ENCODE results near the gene PHLDB3.
A peak's percentile ranks its signal among the peaks of the same experiment; 100 is the strongest.
"Not testable (repeated sequence)": the region's sequence is repeated elsewhere in the genome, so short reads cannot be mapped to it uniquely, and the experiment has no call there.

Gene PHLDB3

DNA sequence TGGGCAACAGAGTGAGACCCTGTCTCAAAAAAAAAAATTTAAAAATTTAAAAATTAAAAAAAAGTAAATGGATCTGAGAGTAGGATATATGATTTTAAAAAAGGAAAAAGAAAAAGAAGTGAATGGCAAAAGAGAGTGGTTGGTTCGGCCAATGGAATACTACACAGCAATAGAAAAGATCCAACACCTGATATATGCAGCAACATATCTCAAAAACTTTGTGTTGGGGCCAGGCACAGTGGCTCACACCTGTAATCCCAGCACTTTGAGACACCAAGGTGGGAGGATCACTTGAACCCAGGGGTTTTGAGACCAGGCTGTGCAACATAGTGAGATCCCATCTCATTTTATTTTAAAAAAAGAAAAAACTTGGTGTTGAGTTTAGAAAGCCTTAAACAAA is 37.8 kb downstream of the PHLDB3 start:
- DNase-seq: no peak

- DNase-seq: peak; percentile 11
Measured at GRCh38 chr19:43465468-43466120, 39.0 kb downstream of the PHLDB3 start, which contains the start of gene LYPD3. Gene LYPD3, minus strand, starts transcription at chr19:43465608. Its CDS starts 37 bp downstream, at chr19:43465571.

DNA sequence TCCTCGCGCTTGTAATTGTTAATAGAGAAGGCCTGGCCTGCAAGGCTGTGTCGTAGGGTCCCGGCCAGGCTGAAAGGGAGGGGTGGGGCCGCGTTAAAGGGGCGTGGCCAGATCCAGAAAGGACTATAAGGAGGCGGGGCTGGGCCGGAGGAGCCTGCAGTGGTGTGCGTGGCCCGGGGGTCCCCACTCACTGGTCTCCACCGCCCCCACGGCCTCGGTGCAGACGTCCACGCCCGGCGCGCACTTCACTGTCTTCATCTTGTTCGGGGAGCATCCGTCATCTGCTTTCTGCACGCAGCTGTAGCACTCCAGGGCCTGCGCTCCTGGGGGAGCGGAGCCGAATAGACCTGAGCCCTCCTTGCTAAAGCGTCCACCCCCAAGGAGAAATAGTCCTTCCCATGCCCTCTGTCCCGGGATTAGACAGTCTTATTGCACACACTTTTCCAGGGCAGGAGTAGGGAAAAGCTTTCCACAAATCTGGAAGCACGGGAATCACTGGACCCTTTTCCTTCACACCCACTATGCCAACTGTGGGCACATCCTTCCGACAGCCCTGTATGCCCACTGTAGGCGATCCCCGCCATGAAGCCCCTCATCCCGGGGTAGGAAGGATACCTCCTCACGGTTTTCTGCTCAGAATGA is 40.3 kb downstream of the PHLDB3 start:
- DNase-seq: no peak

DNA sequence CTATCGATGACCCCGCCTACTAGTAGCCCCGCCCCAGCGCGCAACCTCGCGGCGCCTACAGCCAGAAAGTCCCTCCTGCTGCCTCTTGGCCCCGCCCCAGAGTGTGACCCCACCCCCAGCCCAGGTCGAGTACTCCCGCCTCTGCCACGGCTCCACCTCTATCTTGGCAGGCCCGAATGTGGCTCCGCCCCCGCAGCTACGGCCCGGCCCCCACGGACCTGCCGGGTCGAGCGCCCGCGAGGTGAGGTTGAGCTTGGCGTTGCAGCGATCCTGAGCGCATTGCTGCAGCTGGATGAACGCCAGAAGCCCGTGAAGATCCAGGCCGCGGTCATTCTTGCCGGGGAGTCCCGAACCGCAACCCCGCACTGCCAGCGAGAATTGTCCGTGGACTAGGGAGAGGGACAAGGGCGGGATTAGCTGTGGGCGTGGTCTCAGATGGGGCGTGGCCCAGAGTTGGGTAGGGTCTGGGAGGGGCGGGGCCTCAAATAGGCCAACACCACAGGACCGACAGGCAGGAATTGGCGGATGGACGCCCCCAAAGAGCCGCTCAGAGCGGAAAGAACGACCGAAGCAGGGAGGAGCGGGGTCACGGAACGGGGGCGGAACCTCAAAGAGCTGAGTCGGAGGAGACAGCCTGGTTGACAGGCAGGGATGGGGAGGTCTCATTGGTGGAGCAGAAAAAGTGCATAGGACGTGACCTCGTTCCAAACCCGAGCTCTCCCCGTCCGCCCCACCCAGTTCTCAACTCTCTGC is 41.0 kb downstream of the PHLDB3 start:
- DNase-seq: peak; percentile 89

DNA sequence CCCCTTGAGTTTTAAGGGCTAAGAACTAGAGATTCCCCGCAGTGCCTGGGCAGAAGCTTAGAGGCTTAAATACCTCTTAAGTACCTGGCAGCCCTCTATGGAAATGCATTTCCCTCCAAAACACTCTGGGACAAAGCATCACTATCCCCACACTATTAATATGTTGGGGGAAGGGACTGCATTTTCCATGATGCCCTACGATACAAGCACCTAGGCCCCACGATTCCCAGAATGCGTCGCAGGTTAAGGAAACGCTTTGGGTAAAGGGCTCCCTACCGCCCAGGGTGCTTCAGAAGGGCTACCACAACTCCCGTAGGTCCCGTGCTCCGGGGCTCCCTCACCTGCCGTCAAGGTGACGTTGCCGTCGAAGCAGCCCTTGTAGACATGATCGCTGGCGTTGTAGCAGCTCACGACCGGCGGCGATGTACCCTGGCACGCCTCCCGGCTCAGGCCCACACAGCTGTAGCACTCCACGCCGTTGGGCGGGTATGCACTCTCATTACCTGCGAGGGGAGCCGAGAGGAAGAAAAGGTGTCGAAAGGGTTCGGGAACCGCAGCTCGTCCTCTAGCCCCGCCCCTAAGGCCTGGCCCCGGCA is 41.7 kb downstream of the PHLDB3 start:
- DNase-seq: no peak

DNA sequence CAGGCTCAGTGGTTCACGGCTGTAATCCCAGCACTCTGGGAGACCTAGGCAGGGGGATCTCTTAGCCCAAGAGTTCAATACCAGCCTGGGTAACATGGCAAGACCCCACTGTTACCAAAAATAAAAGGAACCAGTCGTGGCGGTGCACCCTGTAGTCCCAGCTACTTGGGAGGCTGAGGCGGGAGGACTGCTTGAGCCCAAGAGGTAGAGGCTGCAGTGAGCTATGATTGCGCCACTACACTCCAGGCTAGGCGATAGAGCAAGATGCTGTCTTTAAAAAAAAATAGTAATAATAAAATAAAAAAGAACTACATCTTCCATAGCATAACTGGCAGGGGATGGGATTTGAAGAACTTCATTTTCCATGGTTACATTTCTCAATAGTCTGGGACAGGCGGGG is 42.2 kb downstream of the PHLDB3 start:
- no peak for DNase-seq

DNA sequence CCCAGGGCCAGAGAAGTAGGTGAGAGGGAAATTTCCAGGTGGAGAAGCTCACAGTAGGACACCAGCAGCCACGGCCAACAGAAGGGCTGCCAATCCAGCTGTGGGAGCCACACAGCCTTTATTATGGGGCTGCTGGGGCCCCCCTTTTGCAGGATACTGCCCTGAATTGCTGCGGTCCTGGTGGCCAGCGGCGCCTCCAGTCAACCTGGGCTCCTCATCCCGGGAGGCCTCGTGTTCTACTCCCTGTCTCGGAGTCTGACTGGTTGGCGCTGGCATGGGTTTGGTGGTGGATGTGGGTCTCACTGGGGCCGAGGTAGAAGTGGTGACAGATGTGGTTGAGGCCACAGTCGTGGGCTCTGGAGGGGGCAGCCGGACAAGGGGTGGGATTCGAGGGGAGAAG is 43.2 kb downstream of the PHLDB3 start:
- no peak for DNase-seq

GRCh38 chr19:43460362-43461016 is 44.1 kb downstream of the PHLDB3 start:
- DNase-seq: no peak

DNA sequence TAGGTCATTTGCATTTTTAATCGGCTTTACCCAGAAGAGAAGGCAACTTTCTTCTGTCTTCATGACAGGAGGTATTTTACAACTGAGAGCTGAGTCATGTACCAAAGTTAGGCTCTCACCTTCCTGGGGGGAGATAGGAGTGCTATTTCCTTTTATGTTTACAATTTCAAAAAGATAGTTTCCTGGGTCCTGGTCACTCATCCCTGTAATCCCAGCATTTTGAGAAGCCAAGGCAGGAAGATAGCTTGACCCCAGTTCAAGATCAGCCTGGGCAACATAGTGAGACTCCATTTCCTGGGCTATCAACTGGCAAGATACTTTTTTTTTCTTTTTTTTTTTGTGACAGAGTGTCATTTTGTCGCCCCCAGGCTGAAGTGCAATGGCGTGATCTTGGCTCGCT is 46.7 kb downstream of the PHLDB3 start:
- DNase-seq: no peak

DNA sequence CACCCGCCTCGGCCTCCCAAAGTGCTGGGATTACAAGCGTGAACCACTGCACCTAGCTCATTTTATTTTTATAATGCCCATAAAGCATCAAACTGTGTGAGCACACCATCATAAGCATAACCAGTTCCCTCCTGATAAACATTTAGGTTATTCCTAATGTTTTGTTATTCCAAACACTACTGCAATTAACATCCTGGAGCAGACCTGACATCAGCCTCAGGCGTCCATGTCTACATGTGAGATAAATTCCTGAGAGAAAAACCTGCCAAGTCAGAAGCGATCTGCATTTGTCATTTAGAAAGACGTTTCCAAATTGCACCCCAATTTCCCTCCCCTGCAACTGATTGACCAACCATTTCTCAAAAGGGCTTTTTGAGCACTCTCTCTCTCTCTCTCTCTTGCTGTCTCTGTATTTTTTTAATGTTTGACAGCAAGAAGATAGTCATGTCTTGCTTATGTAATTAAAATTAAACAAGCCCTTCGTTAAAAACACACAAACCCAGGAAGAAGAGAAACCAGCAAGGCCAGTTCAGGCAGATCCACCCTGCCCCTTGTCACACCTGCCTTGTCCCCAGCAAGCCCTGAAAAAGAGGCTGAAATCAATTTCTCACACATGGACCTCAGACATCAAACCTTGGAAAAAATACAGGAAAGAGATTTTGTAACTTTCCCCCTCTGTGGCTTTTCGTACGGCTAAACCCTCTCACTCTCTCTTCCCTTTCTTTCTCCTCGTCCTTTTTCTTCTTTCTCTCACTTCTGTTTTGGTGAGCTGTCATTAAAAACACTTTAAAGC is 49.0 kb downstream of the PHLDB3 start:
- DNase-seq: no peak

DNA sequence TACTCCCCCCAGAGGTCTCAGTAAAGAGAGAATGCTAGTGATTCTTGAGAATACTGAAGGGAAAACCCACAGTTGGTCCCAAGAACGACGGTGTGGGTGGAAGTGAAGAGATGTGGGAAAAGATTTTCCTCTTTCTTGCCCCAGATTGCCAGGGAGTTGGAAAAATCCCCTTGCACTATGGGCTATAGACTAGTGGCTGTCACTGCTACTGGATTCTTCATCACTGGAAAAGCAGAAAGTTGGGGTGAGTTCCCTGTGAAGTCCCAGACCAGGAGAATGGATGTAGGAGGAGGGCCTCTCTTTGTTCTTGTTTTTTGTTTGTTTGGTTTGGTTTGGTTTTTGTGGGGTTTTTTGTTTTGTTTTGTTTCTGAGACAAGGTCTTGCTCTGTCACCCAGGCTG is 50.5 kb downstream of the PHLDB3 start:
- no peak for DNase-seq

- no peak for DNase-seq
Measured at GRCh38 chr19:43452582-43452981, 52.0 kb downstream of the PHLDB3 start.

- DNase-seq: peak; percentile 28
Measured at GRCh38 chr19:43450545-43450997, 54.0 kb downstream of the PHLDB3 start.

DNA sequence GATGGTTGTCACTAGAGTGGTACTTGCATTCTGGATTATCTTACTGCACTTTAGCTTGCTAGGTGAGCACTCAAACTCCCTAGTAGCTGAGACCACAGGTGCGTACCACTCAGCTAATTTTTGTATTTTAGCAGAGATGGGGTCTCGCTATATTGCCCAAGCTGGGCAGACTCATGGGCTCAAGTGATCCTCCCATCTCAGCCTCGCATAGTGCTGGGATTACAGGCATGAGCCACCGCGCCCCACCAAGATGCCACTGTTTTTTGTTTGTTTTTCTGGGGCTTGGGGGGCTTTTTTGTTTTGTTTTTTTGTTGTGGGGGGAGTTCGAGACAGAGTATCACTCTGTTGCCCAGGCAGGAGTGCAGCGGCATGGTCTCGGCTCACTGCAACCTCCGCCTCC is 56.9 kb downstream of the PHLDB3 start:
- DNase-seq: no peak

DNA sequence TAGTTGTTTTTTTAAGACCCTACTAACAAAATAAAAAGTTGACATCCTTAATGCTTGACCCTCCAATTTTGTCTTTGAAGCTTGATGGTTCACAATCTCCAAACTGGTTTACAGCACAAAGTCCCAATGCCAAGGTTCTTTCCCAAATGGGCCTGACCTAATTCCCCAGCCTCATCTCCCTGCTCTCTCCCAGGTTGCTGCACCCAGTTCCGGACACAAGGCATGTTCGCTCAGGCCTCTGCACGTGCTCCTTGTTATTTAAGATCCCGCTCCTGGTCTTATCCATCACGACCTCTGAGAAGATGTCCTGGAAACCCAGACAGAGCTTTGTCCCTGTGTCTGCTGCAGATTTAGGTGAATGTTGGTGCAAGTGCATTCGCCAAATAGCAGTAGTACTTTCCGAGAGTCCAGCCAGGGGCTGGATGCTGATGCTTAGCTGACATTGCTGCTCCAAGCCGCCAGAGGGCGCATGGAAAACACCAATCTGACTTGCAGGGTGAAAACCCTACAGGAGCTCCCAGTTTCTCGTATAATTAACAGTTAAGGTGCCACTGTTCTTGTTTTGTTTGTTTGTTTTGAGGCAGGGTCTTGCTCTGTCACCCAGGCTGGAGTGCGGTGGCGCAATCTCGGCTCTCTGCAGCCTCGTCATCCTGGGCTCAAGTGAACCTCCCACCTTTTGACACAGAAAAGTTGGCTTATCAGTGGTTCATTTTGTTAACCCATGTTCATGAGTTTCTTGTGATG is 57.6 kb downstream of the PHLDB3 start:
- peak; percentile 63 for DNase-seq

GRCh38 chr19:43445426-43445825 is 59.1 kb downstream of the PHLDB3 start:
- no peak for DNase-seq

DNA sequence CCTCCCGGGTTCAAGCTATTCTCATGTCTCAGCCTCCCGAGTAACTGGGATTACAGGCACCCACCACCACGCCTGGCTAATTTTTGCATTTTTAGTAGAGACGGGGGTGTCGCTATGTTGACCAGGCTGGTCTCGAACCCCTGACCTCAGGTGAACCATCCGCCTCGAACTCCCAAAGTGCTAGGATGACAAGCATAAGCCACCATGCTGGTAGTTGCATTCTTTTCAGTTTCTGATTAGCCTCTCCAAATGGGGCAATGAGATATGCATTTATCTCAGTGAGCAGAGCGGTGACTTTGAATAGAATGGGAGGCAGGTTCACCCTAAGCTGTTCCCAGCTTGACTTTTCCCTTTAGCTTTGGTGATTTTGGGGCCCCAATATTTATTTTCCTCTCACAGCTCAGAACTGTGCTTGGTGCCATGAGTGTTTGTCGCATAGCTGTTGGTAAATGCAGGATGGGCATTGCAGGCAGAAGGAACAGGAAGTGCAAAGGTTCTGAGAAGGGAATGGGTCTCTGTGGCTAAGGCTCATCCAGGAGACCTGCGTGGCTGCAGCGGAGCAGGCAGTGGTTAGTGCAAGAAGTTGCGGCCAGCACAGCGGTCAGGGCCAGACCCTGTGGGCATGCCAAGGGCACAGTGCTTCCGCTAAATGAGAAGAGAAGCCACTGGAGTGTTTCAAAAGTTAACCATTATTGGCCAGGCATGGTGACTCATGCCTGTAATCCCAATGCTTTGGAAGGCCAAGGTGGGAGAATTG is 59.8 kb downstream of the PHLDB3 start:
- no peak for DNase-seq

DNA sequence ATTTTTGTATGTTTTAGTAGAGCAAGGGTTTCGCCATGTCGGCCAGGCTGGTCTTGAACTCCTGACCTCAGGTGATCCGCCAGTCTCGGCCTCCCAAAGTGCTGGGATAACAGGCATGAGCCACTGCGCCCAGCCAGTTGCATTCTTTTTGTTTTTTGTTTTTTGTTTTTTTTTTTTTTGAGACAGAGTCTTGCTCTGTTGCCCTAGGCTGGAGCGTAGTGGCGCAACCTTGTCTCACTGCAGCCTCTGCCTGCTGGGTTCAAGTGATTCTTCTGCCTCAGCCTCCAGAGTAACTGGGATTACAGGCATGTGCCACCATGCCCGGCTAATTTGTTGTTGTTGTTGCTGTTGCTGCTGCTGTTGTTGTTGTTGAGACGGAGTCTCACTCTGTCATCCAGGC is 60.5 kb downstream of the PHLDB3 start:
- DNase-seq: not testable (repeated sequence)

DNA sequence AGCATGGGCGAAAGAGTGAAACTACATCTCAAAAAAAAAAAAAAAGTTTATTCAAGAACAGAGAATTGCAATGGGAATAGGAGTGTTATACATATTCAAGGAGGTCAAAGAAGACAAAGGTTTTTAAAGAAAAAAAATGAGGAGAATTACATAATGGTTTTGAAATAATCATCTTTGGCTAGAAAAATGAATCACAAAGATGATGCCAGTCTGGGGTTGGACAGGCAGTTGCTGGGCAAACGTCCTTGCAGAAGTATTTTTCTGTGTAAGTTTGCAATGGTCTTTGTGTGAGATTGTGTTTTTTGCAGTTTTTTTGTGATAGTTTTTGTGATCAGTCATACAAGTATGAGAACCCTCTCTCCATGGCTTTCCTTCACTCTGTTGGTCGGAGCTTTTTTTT is 62.8 kb downstream of the PHLDB3 start:
- DNase-seq: no peak

- no peak for DNase-seq
Measured at GRCh38 chr19:43439709-43440063, 64.9 kb downstream of the PHLDB3 start.
